ENCODE results near the gene RBCK1.

GRCh38 chr20:462199-462991 lies 54.3 kb downstream of the RBCK1 start, which contains the start of gene TBC1D20:
- TF ChIP-seq CTCF (IDR thresholded peaks at IDR 0.05) (peak in 2 of 3 experiments; percentile 9 to 17), EP300 (IDR thresholded peaks at IDR 0.05) (no peak), POLR2AphosphoS5 (IDR thresholded peaks at IDR 0.05) (peak; percentile 72 to 74)

Data from esophagus muscularis mucosa (tissue), 4 donors.